Activated CD4-positive, alpha-beta memory T cell treated with anti-CD3 and anti-CD28 coated beads for 36 hours (primary cell): ENCODE data around the gene CCDC102A. TPM values are rescaled to one million over a fixed set of nuclear protein-coding genes. Genes with fewer than 3 reads are reported as not detected.
A peak's percentile ranks its signal among the peaks of the same experiment; 100 is the strongest.
"Not testable (repeated sequence)": the region's sequence is repeated elsewhere in the genome, so short reads cannot be mapped to it uniquely, and the experiment has no call there.

Experiments
- CTCF ChIA-PET: fragments of 350-600 bp; sonication (Branson Sonifier 250); formaldehyde crosslinking; loops from one replicate; lab custom pipeline; 2021; ENCODE audit warnings: antibody characterized with exemption, inconsistent platforms; lab: Charles Lee
- POLR2A ChIA-PET: fragments of 350-600 bp; sonication (Branson Sonifier 250); formaldehyde crosslinking; loops from one replicate; lab custom pipeline; 2021; ENCODE audit warnings: antibody characterized with exemption; lab: Charles Lee
- DNase-seq: peaks from one replicate; pipeline ENCODE4 v3.0.0-alpha.2; 2020
- H3K27ac Mint-ChIP-seq: one replicate; pipeline ENCODE4 v1.8.0; 2021; ENCODE audit warnings: mixed read lengths
- H3K27me3 Mint-ChIP-seq: one replicate; pipeline ENCODE4 v1.8.0; 2021; ENCODE audit warnings: mixed read lengths
- H3K36me3 Mint-ChIP-seq: one replicate; pipeline ENCODE4 v1.8.0; 2021; ENCODE audit warnings: mixed read lengths
- H3K4me1 Mint-ChIP-seq: one replicate; pipeline ENCODE4 v1.8.0; 2021; ENCODE audit warnings: low read depth, mixed read lengths
- H3K4me3 Mint-ChIP-seq: one replicate; pipeline ENCODE4 v1.8.0; 2021; ENCODE audit warnings: mild to moderate bottlenecking, mixed read lengths
- H3K9me3 Mint-ChIP-seq: one replicate; pipeline ENCODE4 v1.8.0; 2021; ENCODE audit warnings: mixed read lengths
- intact Hi-C: fragments of 100-400 bp; cut with micrococcal nuclease; formaldehyde crosslinking; loops from one replicate; pipeline ENCODE4 v1.15.1; 2023
- total RNA-seq, 2 experiments: library from RNA; stranded (reverse); gene quantifications; one replicate each; pipeline ENCODE4 v1.2.3, GENCODE V29; 2021

CCDC102A gene
- total RNA-seq, 2 experiments from 2014 or later, result 7.0 to 7.9 TPM

DNA sequence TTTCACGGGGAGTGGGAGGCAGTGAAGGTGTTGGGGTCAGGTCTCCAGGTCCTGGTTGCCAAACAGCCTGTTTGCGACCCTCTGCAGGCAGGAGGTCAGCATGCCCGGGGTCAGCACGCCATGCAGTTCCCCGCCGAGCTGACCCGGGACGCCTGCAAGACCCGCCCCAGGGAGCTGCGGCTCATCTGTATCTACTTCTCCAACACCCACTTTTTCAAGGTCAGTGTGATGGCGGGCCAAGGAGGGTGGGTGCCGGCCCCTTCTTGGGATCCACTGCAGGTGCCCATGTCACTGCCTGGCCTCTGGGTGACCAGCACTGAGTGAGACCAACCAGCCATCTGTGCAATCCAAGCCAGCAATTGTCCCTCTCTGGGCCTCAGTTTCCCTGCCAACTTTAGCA, 27.4 kb upstream of the CCDC102A start:
- Mint-ChIP-seq H3K4me3 (no peak overlapping the region), H3K36me3 (peaks cover 10% of the 10 kb centered on the region), H3K27me3 (no peaks in the 10 kb centered on the region), H3K9me3 (peaks cover 5% of the 10 kb centered on the region), H3K4me1 (peaks cover 6% of the 10 kb centered on the region), H3K27ac (no peak overlapping the region)
- intact Hi-C loops, result no loop called here
- no peak for DNase-seq
- ChIA-PET POLR2A (no interaction called here), CTCF (no interaction called here)

DNA sequence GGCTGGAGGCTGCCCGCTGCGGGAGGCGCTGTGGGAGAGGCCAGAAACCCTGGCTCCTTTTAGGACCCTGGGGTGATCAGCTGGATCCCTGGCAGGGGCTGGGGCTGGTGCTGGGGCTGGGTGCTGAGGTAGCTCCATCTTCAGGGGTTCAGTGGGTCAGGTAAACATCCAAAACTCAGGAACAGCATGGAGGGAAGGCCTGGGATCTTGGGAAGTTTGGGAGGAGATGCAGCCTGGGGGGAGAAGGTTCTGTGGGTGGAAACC, 27.0 kb upstream of the CCDC102A start:
- Mint-ChIP-seq H3K9me3 (peaks cover 5% of the 10 kb centered on the region), H3K4me3 (no peak overlapping the region), H3K27ac (no peak overlapping the region), H3K27me3 (no peaks in the 10 kb centered on the region), H3K36me3 (peaks cover 10% of the 10 kb centered on the region), H3K4me1 (peaks cover 6% of the 10 kb centered on the region)
- intact Hi-C loops, result no loop called here
- no peak for DNase-seq
- POLR2A ChIA-PET, result no interaction called here
- CTCF ChIA-PET, result no interaction called here

DNA sequence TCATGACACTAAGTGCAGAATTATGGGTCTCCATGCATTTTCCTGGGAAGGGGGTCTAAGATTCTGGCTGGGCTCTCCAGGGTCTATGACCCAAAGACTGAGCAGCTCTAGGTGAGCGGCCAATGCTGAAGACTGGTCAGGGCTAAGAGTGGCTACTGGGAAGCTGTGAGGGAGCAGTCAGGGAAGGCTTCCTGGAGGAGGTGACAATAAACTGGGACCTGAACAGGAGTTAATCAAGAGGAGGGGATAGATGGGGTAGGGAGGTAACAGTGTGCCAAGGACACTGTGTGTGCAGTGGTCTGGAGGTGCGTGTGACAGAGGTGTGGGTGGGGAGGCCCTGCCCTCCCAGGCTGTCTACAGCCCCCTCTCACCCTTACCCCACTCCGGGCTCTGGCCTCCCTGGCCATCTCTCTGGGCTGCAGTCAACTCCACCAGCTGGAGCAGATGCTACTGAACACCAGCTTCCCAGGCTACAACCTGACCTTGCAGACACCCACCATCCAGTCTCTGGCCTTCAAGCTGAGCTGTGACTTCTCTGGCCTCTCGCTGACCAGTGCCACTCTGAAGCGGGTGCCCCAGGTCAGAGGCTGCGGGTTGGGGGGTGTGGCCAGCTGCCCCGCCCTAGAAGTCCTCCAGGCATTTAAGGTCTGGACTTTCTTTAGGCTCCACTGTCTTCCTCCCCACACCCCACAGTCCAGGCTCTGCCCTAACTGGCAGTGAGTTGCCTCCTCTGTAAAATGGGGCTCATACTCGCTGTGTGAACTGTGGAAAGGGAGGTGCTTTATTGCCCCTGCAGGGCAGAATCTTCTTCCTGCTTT, 26.5 kb upstream of the CCDC102A start:
- H3K4me1 Mint-ChIP-seq, result peaks cover 6% of the 10 kb centered on the region
- intact Hi-C loops, result no loop called here
- ChIA-PET POLR2A (no interaction called here), CTCF (no interaction called here)
- no peak overlapping the region for H3K27ac Mint-ChIP-seq
- peaks cover 5% of the 10 kb centered on the region for H3K9me3 Mint-ChIP-seq
- no peak overlapping the region for H3K4me3 Mint-ChIP-seq
- H3K27me3 Mint-ChIP-seq, result no peaks in the 10 kb centered on the region
- peaks cover 4% of the 10 kb centered on the region for H3K36me3 Mint-ChIP-seq
- no peak for DNase-seq

DNA sequence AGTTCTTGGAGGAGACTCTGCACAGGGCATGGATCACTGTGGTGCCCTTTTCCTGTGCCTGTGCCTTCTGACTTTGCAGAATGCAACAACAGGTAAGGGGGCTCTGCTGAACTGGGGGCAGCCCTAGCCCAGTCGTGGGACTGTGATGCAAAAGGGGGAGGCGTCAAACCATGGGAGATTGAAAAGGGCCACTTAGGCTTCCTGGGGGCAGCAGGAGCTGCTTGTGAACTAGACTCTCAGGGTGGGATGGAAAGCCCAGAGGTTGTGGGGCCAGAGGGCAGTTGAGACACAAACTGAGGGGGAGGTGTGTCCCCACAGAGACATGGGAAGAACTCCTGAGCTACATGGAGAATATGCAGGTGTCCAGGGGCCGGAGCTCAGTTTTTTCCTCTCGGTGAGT, 25.7 kb upstream of the CCDC102A start:
- H3K36me3 Mint-ChIP-seq, result peaks cover 5% of the 10 kb centered on the region
- ChIA-PET CTCF (interaction anchor here (0.7 kb wide), 1 partner anchor 555 kb away, joined by 3 read pairs; no protein-coding TSS in a partner anchor), POLR2A (no interaction called here)
- no peak for DNase-seq
- no peak overlapping the region for H3K27ac Mint-ChIP-seq
- H3K27me3 Mint-ChIP-seq, result no peaks in the 10 kb centered on the region
- H3K4me3 Mint-ChIP-seq, result no peak overlapping the region
- peaks cover 6% of the 10 kb centered on the region for H3K4me1 Mint-ChIP-seq
- H3K9me3 Mint-ChIP-seq, result peaks cover 5% of the 10 kb centered on the region
- intact Hi-C loops, result no loop called here

DNA sequence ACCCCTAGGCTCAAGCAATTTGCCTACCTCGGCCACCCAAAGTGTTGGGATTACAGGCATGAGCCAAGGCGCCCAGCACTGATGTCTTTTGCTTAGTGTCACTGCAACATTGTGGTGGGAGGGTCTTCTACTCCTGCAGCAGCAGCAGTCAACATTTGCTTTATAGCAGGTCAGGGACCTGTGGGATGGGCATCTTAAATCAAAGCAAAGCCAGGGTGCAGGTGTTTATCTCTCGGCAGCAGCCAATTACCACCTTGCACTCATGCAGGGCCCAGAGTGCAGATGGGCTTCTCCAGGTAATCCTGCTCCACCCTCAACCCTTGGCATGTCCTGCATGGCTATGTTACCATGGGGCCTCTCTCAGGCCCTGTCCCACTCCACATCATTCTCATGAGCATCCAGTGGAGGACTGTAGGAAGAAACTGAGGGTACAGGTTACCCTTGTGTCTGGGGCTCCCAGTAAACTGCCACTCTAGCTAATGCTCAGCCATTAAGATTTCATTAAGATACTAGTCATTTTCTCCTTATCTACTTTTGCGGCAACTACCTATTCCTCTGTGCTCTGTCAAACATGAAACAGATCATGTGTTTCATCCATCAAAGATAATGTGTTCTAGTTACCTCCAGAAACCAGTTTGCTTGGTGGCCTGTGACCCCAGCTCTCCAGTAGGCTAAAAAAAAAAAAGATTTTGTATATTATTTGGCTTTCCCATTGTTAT, 22.9 kb upstream of the CCDC102A start:
- POLR2A ChIA-PET, result no interaction called here
- CTCF ChIA-PET, result no interaction called here
- peaks cover 9% of the 10 kb centered on the region for H3K9me3 Mint-ChIP-seq

DNA sequence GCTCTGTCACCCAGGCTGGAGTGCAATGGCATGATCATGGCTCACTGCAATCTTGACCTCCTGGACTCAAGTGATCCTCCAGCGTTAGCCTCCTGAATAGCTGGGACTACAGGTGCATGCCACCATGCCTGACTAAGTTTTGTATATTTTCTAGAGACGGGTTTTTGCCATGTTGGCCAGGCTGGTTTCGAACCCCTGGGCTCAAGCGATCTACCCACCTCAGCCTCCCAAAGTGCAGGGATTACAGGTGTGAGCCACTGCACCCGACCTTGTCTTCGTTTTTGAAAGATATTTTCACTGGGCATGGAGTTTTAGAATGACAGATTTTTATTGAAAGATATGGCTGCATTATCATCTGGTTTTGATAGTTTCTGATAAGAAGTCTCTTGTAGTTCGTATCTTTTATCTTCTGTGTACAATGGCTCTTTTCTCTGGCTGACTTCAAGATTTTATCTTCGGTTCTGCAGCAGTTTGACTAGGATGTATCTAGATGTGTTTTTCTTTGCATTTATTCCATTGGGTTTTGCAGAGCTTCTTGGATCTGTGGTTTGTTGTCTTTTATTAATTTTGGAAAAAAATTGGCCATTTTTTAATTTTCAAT, 20.7 kb upstream of the CCDC102A start:
- Mint-ChIP-seq H3K4me3 (no peak overlapping the region), H3K27ac (no peak overlapping the region)

More for the DNA sequence above, 22.9 kb upstream of the CCDC102A start:
- peaks cover 9% of the 10 kb centered on the region for H3K36me3 Mint-ChIP-seq
- H3K27me3 Mint-ChIP-seq, result no peaks in the 10 kb centered on the region
- intact Hi-C loops, result no loop called here
- no peak overlapping the region for H3K4me3 Mint-ChIP-seq
- no peak for DNase-seq
- peaks cover 8% of the 10 kb centered on the region for H3K4me1 Mint-ChIP-seq
- H3K27ac Mint-ChIP-seq, result no peak overlapping the region

DNA sequence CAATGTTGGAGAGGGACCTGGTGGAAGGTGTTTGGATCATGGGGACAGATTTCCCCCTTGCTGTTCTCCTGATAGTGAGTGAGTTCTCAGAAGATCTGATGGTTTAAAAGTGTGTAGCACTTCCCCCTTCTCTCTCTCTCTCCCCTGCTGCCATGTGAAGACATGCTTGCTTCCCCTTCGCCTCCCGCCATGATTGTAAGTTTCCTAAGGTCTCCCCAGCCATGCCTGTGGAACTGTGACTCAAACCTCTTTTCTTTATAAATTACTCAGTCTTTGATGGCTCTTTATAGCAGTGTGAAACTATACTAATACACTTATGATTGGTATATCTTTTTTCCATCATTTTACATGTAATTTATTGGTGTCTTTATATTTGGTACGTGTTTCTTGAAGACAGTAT, 19.5 kb upstream of the CCDC102A start:
- ChIA-PET CTCF (no interaction called here), POLR2A (no interaction called here)
- Mint-ChIP-seq H3K4me3 (no peak overlapping the region), H3K36me3 (peaks cover 9% of the 10 kb centered on the region), H3K9me3 (peaks cover 4% of the 10 kb centered on the region), H3K27ac (no peak overlapping the region), H3K27me3 (no peaks in the 10 kb centered on the region), H3K4me1 (peaks cover 8% of the 10 kb centered on the region)
- intact Hi-C loops, result no loop called here
- no peak for DNase-seq

More for the DNA sequence above, 20.7 kb upstream of the CCDC102A start:
- Mint-ChIP-seq H3K9me3 (peaks cover 9% of the 10 kb centered on the region), H3K36me3 (peaks cover 9% of the 10 kb centered on the region), H3K4me1 (peaks cover 8% of the 10 kb centered on the region), H3K27me3 (no peaks in the 10 kb centered on the region)
- intact Hi-C loops, result no loop called here
- DNase-seq, result no peak
- POLR2A ChIA-PET, result no interaction called here
- CTCF ChIA-PET, result no interaction called here

DNA sequence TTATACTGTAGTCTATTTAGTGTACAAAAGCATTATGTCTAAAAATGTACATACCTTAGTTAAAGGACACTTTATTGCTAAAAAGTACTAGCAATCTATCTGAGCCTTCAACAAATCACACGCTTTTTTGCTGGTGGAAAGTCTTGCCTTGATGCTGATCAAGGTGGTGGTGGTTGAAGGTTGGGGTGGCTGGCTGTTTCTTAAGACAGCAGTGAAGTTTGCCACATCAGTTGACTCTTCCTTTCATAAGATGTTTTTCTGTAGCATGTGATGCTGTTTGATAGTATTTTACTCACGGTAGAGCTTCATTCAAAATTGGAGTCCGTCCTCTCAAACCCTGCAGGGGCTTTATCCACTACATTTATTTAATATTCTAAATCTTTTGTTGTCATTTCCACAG, 14.7 kb upstream of the CCDC102A start:
- ChIA-PET CTCF (interaction anchor here (1.2 kb wide), 1 partner anchor 40 kb away, joined by 4 read pairs; no protein-coding TSS in a partner anchor), POLR2A (no interaction called here)
- Mint-ChIP-seq H3K27ac (no peak overlapping the region), H3K9me3 (peaks cover 4% of the 10 kb centered on the region), H3K27me3 (no peaks in the 10 kb centered on the region), H3K4me1 (peaks cover 19% of the 10 kb centered on the region), H3K4me3 (no peak overlapping the region), H3K36me3 (peaks cover 3% of the 10 kb centered on the region)
- DNase-seq, result no peak
- intact Hi-C loops, result no loop called here

DNA sequence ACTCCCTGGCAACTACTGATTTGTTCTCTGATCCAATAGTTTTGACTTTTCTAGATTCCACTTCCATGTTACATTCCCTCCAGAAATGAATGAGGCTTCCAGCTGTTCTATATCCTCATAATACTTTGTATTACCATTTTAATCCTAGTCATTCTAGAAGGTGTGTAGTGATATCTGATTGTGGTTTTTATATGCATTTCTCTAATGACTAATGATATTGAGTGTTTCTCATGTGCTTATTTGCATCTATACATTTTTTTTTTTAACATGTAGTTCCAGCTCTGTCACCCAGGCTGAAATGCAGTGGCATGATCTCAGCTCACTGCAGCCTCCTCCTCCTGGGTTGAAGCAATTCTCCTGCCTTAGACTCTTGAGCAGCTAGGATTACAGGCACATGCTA, 13.4 kb upstream of the CCDC102A start:
- POLR2A ChIA-PET, result no interaction called here
- intact Hi-C loops, result no loop called here
- no peak overlapping the region for H3K4me3 Mint-ChIP-seq
- H3K4me1 Mint-ChIP-seq, result peaks cover 16% of the 10 kb centered on the region
- no peaks in the 10 kb centered on the region for H3K27me3 Mint-ChIP-seq
- CTCF ChIA-PET, result no interaction called here
- H3K9me3 Mint-ChIP-seq, result no peaks in the 10 kb centered on the region
- no peaks in the 10 kb centered on the region for H3K36me3 Mint-ChIP-seq
- no peak overlapping the region for H3K27ac Mint-ChIP-seq
- no peak for DNase-seq

DNA sequence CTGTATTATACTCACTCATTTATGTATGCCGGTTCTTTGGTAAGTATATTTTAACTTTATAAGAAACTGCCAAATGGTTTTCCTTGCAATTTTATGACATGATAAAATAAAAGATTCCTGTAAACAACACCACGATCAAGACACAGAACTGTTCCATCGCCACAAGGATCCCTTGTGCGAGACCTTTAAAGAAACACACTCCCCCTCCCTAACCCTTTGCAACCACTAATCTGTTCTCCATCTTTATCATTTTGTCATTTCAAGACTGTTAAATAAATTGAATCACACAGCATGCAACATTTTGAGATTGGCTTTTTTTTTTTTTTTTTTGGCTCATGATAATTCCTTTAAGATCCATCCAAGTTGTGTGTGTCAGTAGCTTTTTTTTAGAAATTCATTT, 12.0 kb upstream of the CCDC102A start:
- ChIA-PET POLR2A (no interaction called here), CTCF (interaction anchor here (0.6 kb wide), 1 partner anchor 49 kb away, joined by 4 read pairs; no protein-coding TSS in a partner anchor)
- Mint-ChIP-seq H3K4me3 (no peak overlapping the region), H3K27ac (no peak overlapping the region), H3K4me1 (peaks cover 29% of the 10 kb centered on the region), H3K9me3 (no peaks in the 10 kb centered on the region), H3K36me3 (no peaks in the 10 kb centered on the region), H3K27me3 (no peaks in the 10 kb centered on the region)
- intact Hi-C loops, result no loop called here
- DNase-seq, result peak; percentile 1

DNA sequence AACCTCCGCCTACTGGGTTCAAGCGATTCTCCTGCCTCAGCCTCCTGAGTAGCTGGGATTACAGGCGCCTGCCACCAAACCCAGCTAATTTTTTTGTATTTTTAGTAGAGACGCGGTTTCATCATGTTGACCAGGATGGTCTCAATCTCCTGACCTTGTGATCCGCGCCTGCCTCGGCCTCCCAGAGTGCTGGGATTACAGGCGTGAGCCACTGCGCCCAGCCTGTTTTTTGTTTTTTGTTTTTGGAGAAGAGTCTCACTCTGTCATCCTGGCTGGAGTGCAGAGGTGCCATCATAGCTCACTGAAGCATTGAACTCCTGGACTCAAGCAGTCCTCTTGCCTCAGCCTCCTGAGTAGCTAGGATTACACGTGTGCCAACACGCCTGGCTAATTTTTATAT, 11.2 kb upstream of the CCDC102A start:
- intact Hi-C loops, DNase-seq, H3K27ac Mint-ChIP-seq, H3K9me3 Mint-ChIP-seq, POLR2A ChIA-PET, H3K4me3 Mint-ChIP-seq, CTCF ChIA-PET, H3K27me3 Mint-ChIP-seq, H3K36me3 Mint-ChIP-seq: not testable (repeated sequence)
- H3K4me1 Mint-ChIP-seq, result peaks cover 35% of the 10 kb centered on the region

DNA sequence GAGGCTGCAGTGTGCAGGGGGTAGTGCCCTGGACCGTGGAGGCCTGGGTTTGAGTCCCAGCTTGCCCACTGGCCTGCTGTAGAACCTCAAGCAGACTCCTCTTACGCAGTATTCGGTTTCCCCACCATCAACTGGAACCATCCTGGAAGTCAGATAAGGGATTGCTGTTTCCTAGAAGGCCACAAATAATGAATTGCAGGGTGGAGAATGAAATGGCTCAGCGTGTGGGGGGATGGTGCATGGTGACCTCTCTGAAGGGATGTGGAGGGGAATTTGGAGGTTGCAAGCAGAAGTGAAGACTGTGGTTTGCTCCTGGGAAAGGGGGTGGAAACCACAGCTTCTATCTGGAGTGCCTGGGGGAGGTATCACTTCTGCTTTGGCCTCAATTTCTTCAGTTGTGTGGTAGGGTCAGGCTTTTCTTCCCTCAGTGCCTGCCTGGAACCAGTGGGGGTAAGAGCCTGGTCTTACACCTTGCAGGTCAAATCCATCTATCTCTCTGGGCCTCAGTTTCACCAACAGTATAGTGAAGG, 7.8 kb upstream of the CCDC102A start:
- H3K9me3 Mint-ChIP-seq, result no peaks in the 10 kb centered on the region
- H3K36me3 Mint-ChIP-seq, result no peaks in the 10 kb centered on the region
- peaks cover 40% of the 10 kb centered on the region for H3K4me1 Mint-ChIP-seq
- H3K27me3 Mint-ChIP-seq, result no peaks in the 10 kb centered on the region
- peak; percentile 58 for DNase-seq
- CTCF ChIA-PET, result interaction anchor here (4.3 kb wide), 1 partner anchor 24 kb away, joined by 20 read pairs; no protein-coding TSS in a partner anchor
- H3K4me3 Mint-ChIP-seq, result peak overlapping the region; percentile 35
- intact Hi-C loops, result no loop called here
- POLR2A ChIA-PET, result no interaction called here
- peak overlapping the region; percentile 29 for H3K27ac Mint-ChIP-seq
